GM19099 (cell line): ENCODE results near the gene SPDYC.

Source experiments
- POLR2A ChIP-seq: IDR thresholded peaks from 3 replicates; pipeline ENCODE4 v1.6.1; 2011; ENCODE audit warnings: low read depth; ENCODE audit not compliant: insufficient read length; ENCODE audit errors: extremely low read depth

The SPDYC gene

GRCh38 chr11:65217441-65218423, 47.7 kb downstream of the SPDYC start:
- no peak for TF ChIP-seq POLR2A

- no peak for TF ChIP-seq POLR2A
These were observed 48.4 kb downstream of the SPDYC start for GRCh38 chr11:65218446-65218845.

GRCh38 chr11:65219930-65220213, 49.8 kb downstream of the SPDYC start:
- TF ChIP-seq POLR2A, result no peak

GRCh38 chr11:65221026-65221425, 51.0 kb downstream of the SPDYC start:
- no peak for TF ChIP-seq POLR2A
